Activated naive CD4-positive, alpha-beta T cell treated with anti-CD3 and anti-CD28 coated beads, Interleukin-2, amount 10 ng/mL, durations not matched to agents 7 days and 5 days (primary cell): Measurements from ENCODE around the gene EHMT2.
"Not testable (repeated sequence)": the region's sequence is repeated elsewhere in the genome, so short reads cannot be mapped to it uniquely, and the experiment has no call there.

Source experiments
- CTCF ChIA-PET: fragments of 350-600 bp; sonication (Branson Sonifier 250); formaldehyde crosslinking; loops from one replicate; lab custom pipeline; 2021; ENCODE audit warnings: antibody characterized with exemption; lab: Charles Lee
- DNase-seq: peaks from one replicate; pipeline ENCODE4 v3.0.0-alpha.2; 2020
- H3K27ac Mint-ChIP-seq: one replicate; pipeline ENCODE4 v1.8.0; 2021; ENCODE audit warnings: mild to moderate bottlenecking, moderate library complexity, mixed read lengths
- H3K27me3 Mint-ChIP-seq: one replicate; pipeline ENCODE4 v1.8.0; 2021; ENCODE audit warnings: mild to moderate bottlenecking, mixed read lengths
- H3K36me3 Mint-ChIP-seq: one replicate; pipeline ENCODE4 v1.8.0; 2021; ENCODE audit warnings: mixed read lengths
- H3K4me1 Mint-ChIP-seq: one replicate; pipeline ENCODE4 v1.8.0; 2021; ENCODE audit warnings: mixed read lengths
- H3K4me3 Mint-ChIP-seq: one replicate; pipeline ENCODE4 v1.8.0; 2021; ENCODE audit warnings: mild to moderate bottlenecking, moderate library complexity, mixed read lengths
- H3K9me3 Mint-ChIP-seq: one replicate; pipeline ENCODE4 v1.8.0; 2021; ENCODE audit warnings: mixed read lengths

The EHMT2 gene

GRCh38 chr6:31906727-31907126 lies 9.2 kb upstream of the EHMT2 start:
- not testable (repeated sequence) for H3K9me3 Mint-ChIP-seq, H3K4me3 Mint-ChIP-seq
- H3K27me3 Mint-ChIP-seq: peaks cover 53% of the 10 kb centered on the region

GRCh38 chr6:31906122-31906521 lies 8.6 kb upstream of the EHMT2 start:
- H3K27ac Mint-ChIP-seq: no peak overlapping the region
- H3K36me3 Mint-ChIP-seq: no peaks in the 10 kb centered on the region
- no peak overlapping the region for H3K4me3 Mint-ChIP-seq
- CTCF ChIA-PET: no interaction called here
- peaks cover 53% of the 10 kb centered on the region for H3K27me3 Mint-ChIP-seq
- H3K9me3 Mint-ChIP-seq: no peaks in the 10 kb centered on the region
- DNase-seq: no peak
- H3K4me1 Mint-ChIP-seq: peaks cover 11% of the 10 kb centered on the region

More at GRCh38 chr6:31906727-31907126, 9.2 kb upstream of the EHMT2 start:
- DNase-seq, H3K4me1 Mint-ChIP-seq, H3K36me3 Mint-ChIP-seq, H3K27ac Mint-ChIP-seq, CTCF ChIA-PET: not testable (repeated sequence)

GRCh38 chr6:31905041-31905440 lies 7.5 kb upstream of the EHMT2 start:
- peaks cover 50% of the 10 kb centered on the region for H3K27me3 Mint-ChIP-seq
- no peak overlapping the region for H3K4me3 Mint-ChIP-seq
- H3K4me1 Mint-ChIP-seq: peaks cover 14% of the 10 kb centered on the region
- no peaks in the 10 kb centered on the region for H3K9me3 Mint-ChIP-seq
- DNase-seq: no peak
- CTCF ChIA-PET: no interaction called here
- no peak overlapping the region for H3K27ac Mint-ChIP-seq
- no peaks in the 10 kb centered on the region for H3K36me3 Mint-ChIP-seq

GRCh38 chr6:31903957-31904356 lies 6.5 kb upstream of the EHMT2 start:
- Mint-ChIP-seq H3K27me3 (peaks cover 44% of the 10 kb centered on the region), H3K36me3 (peaks cover 4% of the 10 kb centered on the region), H3K27ac (no peak overlapping the region), H3K4me1 (peaks cover 25% of the 10 kb centered on the region), H3K9me3 (no peaks in the 10 kb centered on the region), H3K4me3 (no peak overlapping the region)
- no peak for DNase-seq
- CTCF ChIA-PET: no interaction called here

- CTCF ChIA-PET: interaction anchor here (0.6 kb wide), 1 partner anchor 10 kb away, joined by 3 read pairs; no protein-coding TSS in a partner anchor
- Mint-ChIP-seq H3K4me1 (peaks cover 35% of the 10 kb centered on the region), H3K36me3 (peaks cover 14% of the 10 kb centered on the region), H3K27me3 (peaks cover 38% of the 10 kb centered on the region), H3K9me3 (no peaks in the 10 kb centered on the region), H3K4me3 (peak within 1 kb of the TSS; percentile 86), H3K27ac (peak within 1 kb of the TSS; percentile 82)
- DNase-seq: peak; percentile 89
Observed at GRCh38 chr6:31901953-31902643, 4.6 kb upstream of the EHMT2 start, which contains the start of gene ZBTB12. Gene ZBTB12, minus strand, starts transcription at chr6:31902086. Its CDS starts 781 bp downstream, at chr6:31901305.

GRCh38 chr6:31901415-31901952 lies 4.0 kb upstream of the EHMT2 start:
- Mint-ChIP-seq H3K4me1 (peaks cover 37% of the 10 kb centered on the region), H3K27ac (no peak overlapping the region), H3K9me3 (no peaks in the 10 kb centered on the region), H3K27me3 (peaks cover 33% of the 10 kb centered on the region), H3K36me3 (peaks cover 14% of the 10 kb centered on the region), H3K4me3 (peak overlapping the region; percentile 64)
- DNase-seq: peak; percentile 74
- CTCF ChIA-PET: interaction anchor here (0.6 kb wide), 1 partner anchor 11 kb away, joined by 3 read pairs; no protein-coding TSS in a partner anchor

- no peak for DNase-seq
Observed at GRCh38 chr6:31900917-31901414, 3.5 kb upstream of the EHMT2 start.

GRCh38 chr6:31899882-31900722 lies 2.6 kb upstream of the EHMT2 start:
- CTCF ChIA-PET: no interaction called here
- peak overlapping the region; percentile 55 for H3K4me3 Mint-ChIP-seq
- peaks cover 47% of the 10 kb centered on the region for H3K4me1 Mint-ChIP-seq
- H3K36me3 Mint-ChIP-seq: peaks cover 18% of the 10 kb centered on the region
- peak overlapping the region; percentile 11 for H3K27ac Mint-ChIP-seq
- H3K27me3 Mint-ChIP-seq: peaks cover 26% of the 10 kb centered on the region
- H3K9me3 Mint-ChIP-seq: no peaks in the 10 kb centered on the region
- DNase-seq: no peak

More at GRCh38 chr6:31900917-31901414, 3.5 kb upstream of the EHMT2 start:
- no peaks in the 10 kb centered on the region for H3K9me3 Mint-ChIP-seq
- H3K27me3 Mint-ChIP-seq: peaks cover 28% of the 10 kb centered on the region
- H3K4me1 Mint-ChIP-seq: peaks cover 42% of the 10 kb centered on the region
- CTCF ChIA-PET: no interaction called here
- H3K4me3 Mint-ChIP-seq: peak overlapping the region; percentile 64
- H3K27ac Mint-ChIP-seq: no peak overlapping the region
- H3K36me3 Mint-ChIP-seq: peaks cover 14% of the 10 kb centered on the region

GRCh38 chr6:31899215-31899614 lies 1.7 kb upstream of the EHMT2 start:
- Mint-ChIP-seq H3K4me1 (peaks cover 47% of the 10 kb centered on the region), H3K9me3 (no peaks in the 10 kb centered on the region), H3K4me3 (peak overlapping the region; percentile 55), H3K27ac (no peak overlapping the region), H3K36me3 (peaks cover 21% of the 10 kb centered on the region), H3K27me3 (peaks cover 18% of the 10 kb centered on the region)
- DNase-seq: no peak
- CTCF ChIA-PET: no interaction called here

GRCh38 chr6:31898383-31899011 lies 999 bp upstream of the EHMT2 start:
- CTCF ChIA-PET: interaction anchor here (0.6 to 1.6 kb wide), 4 partner anchors 54 to 1122 kb away, joined by 3 to 6 read pairs (median 3); no protein-coding TSS in a partner anchor
- H3K4me1 Mint-ChIP-seq: peaks cover 49% of the 10 kb centered on the region
- H3K4me3 Mint-ChIP-seq: peak overlapping the region; percentile 96

GRCh38 chr6:31896856-31897611 lies 464 bp downstream of the EHMT2 start:
- CTCF ChIA-PET: interaction anchor here (0.9 to 1.6 kb wide), 3 partner anchors 34 to 75 kb away, joined by 3 to 6 read pairs (median 5); partner anchors contain the start of gene DXO
- Mint-ChIP-seq H3K9me3 (no peaks in the 10 kb centered on the region), H3K4me1 (peaks cover 45% of the 10 kb centered on the region), H3K4me3 (peak overlapping the region; percentile 96), H3K27ac (peak overlapping the region; percentile 85), H3K36me3 (peaks cover 33% of the 10 kb centered on the region), H3K27me3 (no peaks in the 10 kb centered on the region)
- no peak for DNase-seq

More at GRCh38 chr6:31898383-31899011, 999 bp upstream of the EHMT2 start:
- peak; percentile 53 for DNase-seq
- peak overlapping the region; percentile 95 for H3K27ac Mint-ChIP-seq
- no peaks in the 10 kb centered on the region for H3K9me3 Mint-ChIP-seq
- peaks cover 13% of the 10 kb centered on the region for H3K27me3 Mint-ChIP-seq
- H3K36me3 Mint-ChIP-seq: peaks cover 23% of the 10 kb centered on the region

GRCh38 chr6:31896493-31896855 lies 1.0 kb downstream of the EHMT2 start:
- H3K27ac Mint-ChIP-seq: peak overlapping the region; percentile 85
- DNase-seq: no peak
- CTCF ChIA-PET: interaction anchor here (0.6 to 1.4 kb wide), 2 partner anchors 33 to 312 kb away, joined by 4 to 5 read pairs; no protein-coding TSS in a partner anchor
- H3K4me1 Mint-ChIP-seq: peaks cover 45% of the 10 kb centered on the region
- H3K9me3 Mint-ChIP-seq: no peaks in the 10 kb centered on the region
- no peaks in the 10 kb centered on the region for H3K27me3 Mint-ChIP-seq
- peaks cover 37% of the 10 kb centered on the region for H3K36me3 Mint-ChIP-seq
- peak overlapping the region; percentile 78 for H3K4me3 Mint-ChIP-seq

- Mint-ChIP-seq H3K36me3 (peaks cover 39% of the 10 kb centered on the region), H3K4me3 (no peak overlapping the region), H3K27ac (no peak overlapping the region), H3K9me3 (no peaks in the 10 kb centered on the region), H3K4me1 (peaks cover 21% of the 10 kb centered on the region), H3K27me3 (no peaks in the 10 kb centered on the region)
- CTCF ChIA-PET: interaction anchor here (1.0 kb wide), 1 partner anchor 60 kb away, joined by 3 read pairs; no protein-coding TSS in a partner anchor
- no peak for DNase-seq
Observed at GRCh38 chr6:31892821-31893220, 4.7 kb downstream of the EHMT2 start.
